GM12801 (cell line): ENCODE data around the gene PHC3.

Experiments used
- TF ChIP-seq, protein P1 (sequence below): IDR thresholded peaks from one replicate; pipeline ENCODE4 v1.5.1; 2011; ENCODE audit warnings: control low read depth; ENCODE audit not compliant: insufficient read length; ENCODE audit errors: extremely low read depth

PHC3 gene

DNA sequence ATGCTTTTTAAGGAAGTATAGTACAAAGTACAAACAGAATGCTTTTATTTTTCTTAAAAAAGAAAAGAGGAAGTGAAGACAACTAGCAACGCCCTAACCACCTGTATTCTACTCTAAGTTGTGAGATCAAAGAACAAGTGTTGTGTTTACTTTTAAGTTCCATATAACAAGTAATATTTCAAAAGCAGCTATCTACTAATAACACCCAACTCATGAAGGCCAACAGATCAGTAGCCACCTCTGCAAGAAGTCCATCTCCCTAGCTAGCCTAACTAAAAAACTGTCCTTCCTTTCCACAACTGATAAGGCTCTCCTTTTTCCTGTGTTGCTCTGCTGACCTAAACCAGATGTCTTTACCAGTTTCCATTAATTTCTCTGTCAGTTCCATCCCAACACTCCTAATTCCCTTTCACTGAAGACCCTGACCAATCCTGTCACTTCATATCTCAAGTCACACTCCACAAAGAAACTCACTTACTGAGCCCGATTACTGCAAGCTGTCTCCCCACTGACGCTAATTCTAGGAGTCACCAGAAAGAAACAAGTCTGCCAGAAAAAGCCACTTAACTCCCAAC, 26.9 kb downstream of the PHC3 start:
- TF ChIP-seq, protein P1, sequence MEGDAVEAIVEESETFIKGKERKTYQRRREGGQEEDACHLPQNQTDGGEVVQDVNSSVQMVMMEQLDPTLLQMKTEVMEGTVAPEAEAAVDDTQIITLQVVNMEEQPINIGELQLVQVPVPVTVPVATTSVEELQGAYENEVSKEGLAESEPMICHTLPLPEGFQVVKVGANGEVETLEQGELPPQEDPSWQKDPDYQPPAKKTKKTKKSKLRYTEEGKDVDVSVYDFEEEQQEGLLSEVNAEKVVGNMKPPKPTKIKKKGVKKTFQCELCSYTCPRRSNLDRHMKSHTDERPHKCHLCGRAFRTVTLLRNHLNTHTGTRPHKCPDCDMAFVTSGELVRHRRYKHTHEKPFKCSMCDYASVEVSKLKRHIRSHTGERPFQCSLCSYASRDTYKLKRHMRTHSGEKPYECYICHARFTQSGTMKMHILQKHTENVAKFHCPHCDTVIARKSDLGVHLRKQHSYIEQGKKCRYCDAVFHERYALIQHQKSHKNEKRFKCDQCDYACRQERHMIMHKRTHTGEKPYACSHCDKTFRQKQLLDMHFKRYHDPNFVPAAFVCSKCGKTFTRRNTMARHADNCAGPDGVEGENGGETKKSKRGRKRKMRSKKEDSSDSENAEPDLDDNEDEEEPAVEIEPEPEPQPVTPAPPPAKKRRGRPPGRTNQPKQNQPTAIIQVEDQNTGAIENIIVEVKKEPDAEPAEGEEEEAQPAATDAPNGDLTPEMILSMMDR: no peak

GRCh38 chr3:170154084-170154483, 27.4 kb downstream of the PHC3 start:
- TF ChIP-seq, protein P1: no peak

- TF ChIP-seq, protein P1: no peak
Observed at GRCh38 chr3:170151536-170151935, 30.0 kb downstream of the PHC3 start.

GRCh38 chr3:170149016-170149415, 32.5 kb downstream of the PHC3 start:
- TF ChIP-seq, protein P1: no peak

GRCh38 chr3:170145278-170145677, 36.3 kb downstream of the PHC3 start:
- TF ChIP-seq, protein P1: no peak

GRCh38 chr3:170144437-170144843, 37.1 kb downstream of the PHC3 start:
- TF ChIP-seq, protein P1: no peak

GRCh38 chr3:170142373-170142772, 39.2 kb downstream of the PHC3 start:
- TF ChIP-seq, protein P1: no peak
